Measurements from ENCODE around the gene KRTAP9-2.
"Not testable (repeated sequence)": the region's sequence is repeated elsewhere in the genome, so short reads cannot be mapped to it uniquely, and the experiment has no call there.

The KRTAP9-2 gene, protein sequence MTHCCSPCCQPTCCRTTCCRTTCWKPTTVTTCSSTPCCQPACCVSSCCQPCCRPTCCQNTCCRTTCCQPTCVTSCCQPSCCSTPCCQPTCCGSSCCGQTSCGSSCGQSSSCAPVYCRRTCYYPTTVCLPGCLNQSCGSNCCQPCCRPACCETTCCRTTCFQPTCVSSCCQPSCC

DNA sequence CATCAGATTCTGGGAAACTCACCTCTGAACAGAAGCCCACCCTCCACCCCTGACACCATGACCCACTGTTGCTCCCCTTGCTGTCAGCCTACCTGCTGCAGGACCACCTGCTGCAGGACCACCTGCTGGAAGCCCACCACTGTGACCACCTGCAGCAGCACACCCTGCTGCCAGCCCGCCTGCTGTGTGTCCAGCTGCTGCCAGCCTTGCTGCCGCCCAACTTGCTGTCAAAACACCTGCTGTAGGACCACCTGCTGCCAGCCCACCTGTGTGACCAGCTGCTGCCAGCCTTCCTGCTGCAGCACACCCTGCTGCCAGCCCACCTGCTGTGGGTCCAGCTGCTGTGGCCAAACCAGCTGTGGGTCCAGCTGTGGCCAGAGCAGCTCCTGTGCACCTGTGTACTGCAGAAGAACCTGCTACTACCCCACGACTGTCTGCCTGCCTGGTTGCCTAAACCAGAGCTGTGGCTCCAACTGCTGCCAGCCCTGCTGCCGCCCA, at the start of gene KRTAP9-2:
Gene KRTAP9-2 (plus strand): TSS at position 51 of the 498 bp plus-strand sequence. CDS start 7 bp downstream, at position 58.
- not testable (repeated sequence) for DNase-seq (ENCODE audit: low spot score)

DNA sequence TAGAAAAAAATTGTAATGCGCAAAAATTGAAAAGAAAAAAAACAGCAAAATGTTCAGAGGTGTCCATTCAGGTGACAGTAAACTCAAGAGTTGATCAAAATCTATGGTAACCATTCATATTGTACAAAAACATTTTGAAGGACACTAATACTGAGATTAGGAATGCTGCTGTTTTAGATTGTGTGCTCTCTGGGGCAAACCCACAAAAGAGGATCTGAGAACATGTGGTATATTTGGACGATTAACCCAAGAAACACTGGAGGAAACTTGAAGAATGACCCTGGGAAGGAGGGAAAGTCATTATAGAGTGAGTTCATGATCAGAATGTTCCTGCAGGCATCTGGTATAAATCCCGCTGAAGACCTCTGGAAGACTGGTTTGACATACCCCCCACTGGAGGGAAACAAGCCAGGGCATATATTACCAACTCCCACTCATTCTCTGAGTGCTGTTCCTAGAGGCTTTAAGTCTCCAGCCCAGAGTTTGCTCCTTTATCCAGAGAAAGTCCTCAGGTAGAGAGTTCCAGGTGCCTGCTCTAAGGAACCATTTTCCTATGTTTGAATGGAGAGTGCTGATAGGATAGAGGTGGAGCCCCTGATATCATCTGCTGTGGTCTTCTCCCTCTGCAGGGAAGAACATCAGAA, 49.6 kb upstream of the KRTAP9-2 start:
- DNase-seq (ENCODE audit: low spot score) = no peak

- no peak for DNase-seq (ENCODE audit: low spot score)
These were observed 48.6 kb upstream of the KRTAP9-2 start, which contains the start of gene KRTAP4-2 for GRCh38 chr17:41177727-41178271. Gene KRTAP4-2 (minus strand): TSS chr17:41178221. CDS start chr17:41178164, 57 bp downstream.

GRCh38 chr17:41178341-41178740, 48.1 kb upstream of the KRTAP9-2 start:
- no peak for DNase-seq (ENCODE audit: low spot score)

- DNase-seq (ENCODE audit: low spot score) = no peak
These were observed 47.4 kb upstream of the KRTAP9-2 start for GRCh38 chr17:41178843-41179616.

- DNase-seq (ENCODE audit: low spot score) = no peak
These were observed 41.9 kb upstream of the KRTAP9-2 start, which contains the start of gene KRTAP4-1 for GRCh38 chr17:41184480-41184961. Gene KRTAP4-1 (minus strand): TSS chr17:41184911. CDS start chr17:41184854, 57 bp downstream.

DNA sequence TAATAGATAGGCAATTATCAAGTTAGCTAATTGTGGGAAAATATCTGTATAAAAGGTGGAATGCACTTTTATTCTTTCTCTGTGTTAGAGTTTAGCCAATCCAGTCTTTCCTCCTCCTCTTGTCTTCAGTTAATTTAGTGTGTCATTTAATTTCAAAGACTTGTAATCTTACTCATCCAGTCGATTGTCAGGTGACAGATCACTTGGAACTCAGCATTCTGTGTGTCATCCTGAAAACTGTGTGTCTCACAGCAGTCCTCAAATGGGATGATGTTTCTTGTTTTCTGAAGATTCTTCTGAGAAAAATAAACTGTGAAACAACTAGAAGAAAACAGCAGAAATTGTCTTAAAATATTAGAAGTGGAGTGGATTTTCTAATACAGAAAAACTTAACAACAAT, 41.4 kb upstream of the KRTAP9-2 start:
- no peak for DNase-seq (ENCODE audit: low spot score)

DNA sequence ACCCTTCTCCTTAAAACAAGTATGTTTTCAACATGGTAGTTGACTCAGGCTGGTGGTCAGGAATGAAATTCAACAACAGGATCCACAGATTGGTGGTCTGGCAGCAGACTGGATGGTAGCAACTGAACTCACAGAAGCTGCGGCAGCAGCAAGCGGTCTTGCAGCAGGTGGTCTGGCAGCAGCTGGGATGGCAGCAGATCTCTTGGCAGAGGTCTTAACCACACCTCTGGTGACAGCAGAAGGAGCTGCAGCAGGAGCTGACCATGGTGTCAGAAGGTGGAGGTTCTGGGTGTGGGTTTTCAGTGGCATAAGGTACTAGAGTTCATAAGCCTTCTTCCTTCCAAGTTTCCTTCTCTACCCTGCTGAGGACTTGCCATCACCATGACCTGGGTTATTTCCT, 39.6 kb upstream of the KRTAP9-2 start:
- no peak for DNase-seq (ENCODE audit: low spot score)

DNA sequence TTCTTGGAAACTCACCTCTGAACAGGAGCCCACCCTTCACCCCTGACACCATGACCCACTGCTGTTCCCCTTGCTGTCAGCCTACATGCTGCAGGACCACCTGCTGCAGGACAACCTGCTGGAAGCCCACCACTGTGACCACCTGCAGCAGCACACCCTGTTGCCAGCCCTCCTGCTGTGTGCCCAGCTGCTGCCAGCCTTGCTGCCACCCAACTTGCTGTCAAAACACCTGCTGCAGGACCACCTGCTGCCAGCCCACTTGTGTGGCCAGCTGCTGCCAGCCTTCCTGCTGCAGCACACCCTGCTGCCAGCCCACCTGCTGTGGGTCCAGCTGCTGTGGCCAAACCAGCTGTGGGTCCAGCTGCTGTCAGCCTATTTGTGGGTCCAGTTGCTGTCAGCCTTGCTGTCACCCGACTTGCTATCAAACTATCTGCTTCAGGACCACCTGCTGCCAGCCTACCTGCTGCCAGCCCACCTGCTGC, 36.6 kb upstream of the KRTAP9-2 start, which contains the start of gene KRTAP9-1:
Gene KRTAP9-1 (plus strand): TSS at position 51 of the 482 bp plus-strand sequence. CDS start 0 bp downstream, at position 51.
- DNase-seq (ENCODE audit: low spot score) = not testable (repeated sequence)

- DNase-seq (ENCODE audit: low spot score) = no peak
These were observed 36.1 kb upstream of the KRTAP9-2 start for GRCh38 chr17:41190328-41190727.

DNA sequence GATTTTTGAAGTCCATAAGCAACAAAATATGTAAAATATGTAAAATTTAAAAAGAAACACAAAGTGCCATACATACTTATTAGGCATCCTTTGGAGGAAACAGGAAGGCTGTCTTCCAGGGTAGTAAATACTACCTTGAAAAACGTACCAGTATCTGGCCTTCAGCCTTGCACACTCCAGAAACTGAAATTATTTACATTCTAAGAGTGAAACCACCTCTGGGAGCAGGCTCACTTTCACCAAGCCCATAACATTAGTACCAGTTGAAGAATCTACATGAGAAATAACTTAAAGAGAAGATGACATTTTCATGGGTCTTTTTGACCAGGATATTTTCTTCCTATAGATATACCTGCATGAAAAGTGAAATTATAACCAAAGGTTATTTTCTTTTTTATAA, 30.4 kb upstream of the KRTAP9-2 start:
- DNase-seq (ENCODE audit: low spot score) = no peak

GRCh38 chr17:41199421-41200078, 26.9 kb upstream of the KRTAP9-2 start:
- no peak for DNase-seq (ENCODE audit: low spot score)

DNA sequence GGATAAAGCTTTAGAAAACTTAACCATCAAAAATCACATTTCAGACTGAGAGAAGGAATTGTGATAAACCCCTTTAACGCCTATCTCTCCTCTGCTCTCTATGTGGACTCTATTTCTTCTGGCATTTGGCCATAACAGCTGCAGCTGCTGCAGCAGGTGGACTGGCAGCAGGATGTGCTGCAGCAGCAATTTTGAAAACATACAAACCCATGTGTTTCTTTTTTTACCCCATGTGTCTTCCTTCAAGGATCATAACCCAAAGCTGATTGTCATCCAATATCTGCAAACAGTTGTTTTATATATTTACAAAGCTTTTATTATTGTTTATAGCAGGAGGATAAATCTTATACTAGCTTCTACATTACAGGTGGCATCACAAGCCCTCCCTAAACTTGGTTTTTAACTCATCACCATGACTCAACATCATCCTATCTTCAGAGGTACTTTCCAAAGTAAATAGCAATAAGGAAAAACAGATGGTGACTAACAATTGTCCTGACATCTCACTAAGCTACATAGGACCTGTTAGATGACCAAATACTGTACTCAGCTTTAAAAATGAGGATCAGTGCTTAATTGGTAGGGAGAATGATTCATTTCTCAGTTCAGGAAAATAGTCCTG, 14.5 kb upstream of the KRTAP9-2 start:
- DNase-seq (ENCODE audit: low spot score) = no peak

DNA sequence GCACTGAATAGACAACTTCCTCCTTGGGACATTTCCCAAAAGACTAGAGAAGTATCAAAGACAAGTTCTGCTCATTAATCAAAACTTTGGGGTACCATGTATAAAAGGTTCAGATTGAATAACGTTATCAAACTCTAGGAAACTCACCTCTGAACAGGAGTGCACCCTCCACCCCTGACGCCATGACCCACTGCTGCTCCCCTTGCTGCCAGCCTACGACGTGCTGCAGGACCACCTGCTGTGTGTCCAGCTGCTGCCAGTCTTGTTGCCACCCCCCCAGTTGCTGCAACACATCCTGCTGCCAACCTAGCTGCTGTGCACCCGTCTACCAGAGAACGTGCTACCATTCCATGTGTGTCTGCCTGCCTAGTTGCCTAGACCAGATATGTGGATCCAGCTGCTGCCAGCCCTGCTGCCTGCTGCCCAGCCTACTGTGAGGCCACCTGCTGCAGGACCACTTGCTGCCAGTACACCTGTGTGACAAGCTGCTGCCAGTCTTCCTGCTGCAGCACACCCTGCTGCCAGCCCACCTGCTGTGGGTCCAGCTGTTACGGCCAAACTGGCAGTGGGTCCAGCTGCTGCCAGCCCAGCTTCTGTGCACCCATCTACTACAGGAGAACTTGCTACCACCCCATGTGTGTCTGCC, 13.8 kb upstream of the KRTAP9-2 start:
- no peak for DNase-seq (ENCODE audit: low spot score)

DNA sequence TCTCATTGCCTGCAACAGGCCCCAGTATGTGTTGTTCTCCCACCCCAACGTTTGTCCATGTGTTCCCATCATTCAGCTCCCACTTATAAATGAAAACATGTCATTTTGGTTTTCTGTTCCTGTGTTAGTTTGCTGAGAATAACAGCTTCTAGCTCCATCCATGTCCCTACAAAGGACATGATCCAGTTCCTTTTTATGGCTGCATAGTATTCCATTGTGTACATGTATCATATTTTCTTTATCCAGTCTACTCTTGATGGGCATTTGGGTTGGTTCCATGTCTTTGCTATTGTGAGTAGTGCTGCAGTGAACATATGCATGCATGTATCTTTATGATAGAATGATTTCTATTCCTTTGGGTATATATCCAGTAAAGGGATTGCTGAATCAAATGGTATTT, 10.8 kb upstream of the KRTAP9-2 start:
- DNase-seq (ENCODE audit: low spot score) = no peak

DNA sequence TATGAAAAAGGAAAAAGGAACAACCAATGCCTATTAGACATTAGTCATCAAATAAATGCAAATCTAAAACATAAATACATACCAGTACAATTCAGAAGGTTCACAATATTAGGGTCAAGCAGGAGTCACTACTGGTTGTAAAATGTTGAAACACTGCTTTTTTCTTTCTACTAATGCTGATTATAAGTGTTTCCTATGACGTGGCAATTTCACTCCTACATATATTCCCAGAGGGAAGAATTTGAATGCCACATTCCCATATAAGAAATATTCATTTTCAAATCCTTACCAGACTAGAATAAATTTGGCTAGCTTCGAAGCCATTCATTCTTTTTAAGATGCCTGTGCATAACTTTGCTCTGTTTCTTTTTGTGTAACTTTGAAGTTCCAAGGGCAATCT, 2.6 kb upstream of the KRTAP9-2 start:
- DNase-seq (ENCODE audit: low spot score) = no peak

- no peak for DNase-seq (ENCODE audit: low spot score)
These were observed 397 bp upstream of the KRTAP9-2 start for GRCh38 chr17:41226051-41226450.

DNA sequence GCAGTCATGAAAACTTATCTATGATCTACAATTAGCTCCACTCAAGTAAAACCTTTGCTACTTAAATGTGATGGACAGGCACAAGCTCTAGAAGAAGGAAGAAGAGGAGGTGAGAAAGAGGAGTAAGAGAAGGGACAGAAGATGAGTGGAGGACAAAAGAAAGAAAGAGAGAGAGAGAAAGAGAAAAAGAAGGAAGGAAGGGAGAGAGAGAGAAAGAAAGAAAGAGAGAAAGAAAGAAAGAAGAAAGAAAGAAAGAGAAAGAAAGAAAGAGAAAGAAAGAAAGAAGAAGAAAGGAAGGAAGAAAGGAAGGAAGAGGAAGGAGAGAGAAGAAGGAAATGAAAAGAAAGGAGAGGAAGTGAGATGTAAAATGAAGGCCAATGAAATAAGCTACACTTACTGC, 3.6 kb downstream of the KRTAP9-2 start:
- no peak for DNase-seq (ENCODE audit: low spot score)

GRCh38 chr17:41231731-41232130, 5.3 kb downstream of the KRTAP9-2 start:
- DNase-seq (ENCODE audit: low spot score) = no peak

- not testable (repeated sequence) for DNase-seq (ENCODE audit: low spot score)
These were observed 6.1 kb downstream of the KRTAP9-2 start, which contains the start of gene KRTAP9-3 for GRCh38 chr17:41232399-41233105. Gene KRTAP9-3 (plus strand): TSS chr17:41232449. CDS start chr17:41232502, 53 bp downstream.
